DOHH2 (cell line): Measurements from ENCODE around the gene VTI1A.

Source experiments
- H3F3A ChIP-seq: fragments of 200-600 bp; sonication (generic), shearing (Covaris generic); 2 replicates; pipeline ENCODE4 v1.6.0; 2016; ENCODE audit warnings: antibody characterized with exemption, mild to moderate bottlenecking; ENCODE audit not compliant: control insufficient read depth, insufficient read depth
- H3K27ac ChIP-seq: fragments of 200-600 bp; sonication (generic); 2 replicates; pipeline ENCODE4 v1.5.1; 2014; ENCODE audit warnings: low read depth, mild to moderate bottlenecking, low read length, moderate library complexity
- H3K27me3 ChIP-seq: fragments of 200-600 bp; sonication (generic); 2 replicates; pipeline ENCODE4 v1.6.1; 2014; ENCODE audit warnings: mild to moderate bottlenecking, low read length, mixed read lengths; ENCODE audit not compliant: control insufficient read depth
- H3K36me3 ChIP-seq: fragments of 200-600 bp; sonication (generic); 2 replicates; pipeline ENCODE4 v1.6.1; 2014; ENCODE audit warnings: mild to moderate bottlenecking, low read length, moderate library complexity, mixed read lengths; ENCODE audit not compliant: control insufficient read depth
- H3K4me1 ChIP-seq: fragments of 200-600 bp; sonication (generic); 2 replicates; pipeline ENCODE4 v1.6.1; 2014; ENCODE audit warnings: mild to moderate bottlenecking, low read length, mixed read lengths; ENCODE audit not compliant: control insufficient read depth
- H3K4me2 ChIP-seq: fragments of 200-600 bp; sonication (generic); 2 replicates; pipeline ENCODE4 v1.6.0; 2014; ENCODE audit warnings: mild to moderate bottlenecking, low read length, moderate library complexity
- H3K4me3 ChIP-seq: fragments of 200-600 bp; sonication (generic); 2 replicates; pipeline ENCODE4 v1.5.1; 2014; ENCODE audit warnings: mild to moderate bottlenecking, low read length, mixed read lengths
- H3K79me2 ChIP-seq: fragments of 200-600 bp; sonication (generic); 2 replicates; pipeline ENCODE4 v1.6.1; 2014; ENCODE audit warnings: mild to moderate bottlenecking, low read length, mixed read lengths; ENCODE audit not compliant: control insufficient read depth
- H3K9me2 ChIP-seq: fragments of 200-600 bp; sonication (generic); replicated peaks from 2 replicates; pipeline ENCODE4 v1.6.1; 2014; ENCODE audit warnings: mild to moderate bottlenecking, low read length, mixed read lengths; ENCODE audit not compliant: control insufficient read depth
- H3K9me3 ChIP-seq: fragments of 200-600 bp; sonication (generic); 2 replicates; pipeline ENCODE4 v1.6.1; 2014; ENCODE audit warnings: antibody characterized with exemption, low read length, mixed read lengths; ENCODE audit not compliant: control insufficient read depth, insufficient read depth
- H4K20me1 ChIP-seq: fragments of 200-600 bp; sonication (generic); 2 replicates; pipeline ENCODE4 v1.6.0; 2014; ENCODE audit warnings: low read depth, mild to moderate bottlenecking, antibody characterized with exemption, low read length, moderate library complexity; ENCODE audit not compliant: control insufficient read depth, insufficient read depth
- CTCF ChIP-seq: fragments of 200-600 bp; sonication (generic); IDR thresholded peaks from one replicate; pipeline ENCODE4 v1.5.1; 2014; ENCODE audit warnings: antibody characterized with exemption, mild to moderate bottlenecking, low read depth, low read length; ENCODE audit not compliant: poor library complexity, severe bottlenecking
- EZH2phosphoT487 ChIP-seq: fragments of 200-600 bp; sonication (generic); IDR thresholded peaks from 2 replicates; pipeline ENCODE4 v1.6.1; 2017; ENCODE audit warnings: borderline replicate concordance, mild to moderate bottlenecking, antibody characterized with exemption, low read length, moderate library complexity, mixed read lengths

The VTI1A gene

GRCh38 chr10:112640638-112641037, 193.6 kb downstream of the VTI1A start:
- Histone ChIP-seq H3K9me2 (no peaks in the 10 kb centered on the region), H3K9me3 (no peaks in the 10 kb centered on the region), H3K27ac (no peak overlapping the region), H3K4me3 (no peak overlapping the region), H3K27me3 (no peaks in the 10 kb centered on the region), H3K4me2 (no peak overlapping the region), H3F3A (no peaks in the 10 kb centered on the region), H3K79me2 (no peaks in the 10 kb centered on the region), H4K20me1 (no peaks in the 10 kb centered on the region), H3K4me1 (no peaks in the 10 kb centered on the region), H3K36me3 (no peaks in the 10 kb centered on the region)
- TF ChIP-seq EZH2phosphoT487 (no peak), CTCF (no peak)

DNA sequence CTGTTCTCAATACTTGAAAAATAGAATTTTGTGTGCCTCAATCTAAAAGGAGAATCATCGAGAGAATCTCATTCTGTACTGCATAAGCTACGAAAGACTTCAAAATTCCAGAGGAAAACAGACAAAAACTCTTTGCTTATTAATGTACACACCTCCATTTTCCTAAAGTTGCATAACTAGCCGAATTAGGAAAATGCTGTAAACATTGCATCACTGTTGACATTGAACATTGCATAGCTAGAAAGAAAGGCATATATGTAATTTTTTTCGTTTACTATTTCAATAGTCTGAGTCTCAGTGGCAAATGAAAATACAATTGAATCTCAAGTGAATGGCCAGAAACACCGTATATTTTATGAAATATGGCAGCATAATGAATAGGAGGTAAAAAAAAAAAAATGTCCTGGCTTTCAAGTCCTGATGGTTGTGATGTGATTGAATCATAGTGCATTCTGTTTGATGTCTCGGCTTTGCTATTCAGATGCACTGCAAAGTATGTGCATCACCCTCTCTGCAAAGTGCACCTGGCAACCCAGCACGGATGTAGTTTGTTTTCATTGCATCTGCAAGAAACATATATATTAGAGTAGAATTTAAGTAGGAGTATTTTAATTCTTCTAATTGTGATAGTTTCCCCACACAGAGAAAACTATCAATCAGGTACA, 196.7 kb downstream of the VTI1A start:
- TF ChIP-seq EZH2phosphoT487 = no peak
- TF ChIP-seq CTCF = no peak
- no peak overlapping the region for H3K27ac ChIP-seq
- H3F3A ChIP-seq = no peaks in the 10 kb centered on the region

GRCh38 chr10:112644265-112644645, 197.2 kb downstream of the VTI1A start:
- no peaks in the 10 kb centered on the region for H3K27me3 ChIP-seq
- no peaks in the 10 kb centered on the region for H3K79me2 ChIP-seq
- H3K9me3 ChIP-seq = no peaks in the 10 kb centered on the region
- no peak overlapping the region for H3K4me2 ChIP-seq
- no peaks in the 10 kb centered on the region for H3K9me2 ChIP-seq
- H3F3A ChIP-seq = no peaks in the 10 kb centered on the region
- no peak overlapping the region for H3K27ac ChIP-seq
- no peaks in the 10 kb centered on the region for H3K4me1 ChIP-seq
- H3K36me3 ChIP-seq = no peaks in the 10 kb centered on the region
- TF ChIP-seq EZH2phosphoT487 (no peak), CTCF (no peak)
- no peaks in the 10 kb centered on the region for H4K20me1 ChIP-seq
- no peak overlapping the region for H3K4me3 ChIP-seq

More for the DNA sequence above, 196.7 kb downstream of the VTI1A start:
- Histone ChIP-seq H4K20me1 (no peaks in the 10 kb centered on the region), H3K9me2 (no peaks in the 10 kb centered on the region), H3K4me3 (no peak overlapping the region), H3K27me3 (no peaks in the 10 kb centered on the region), H3K4me1 (no peaks in the 10 kb centered on the region), H3K9me3 (no peaks in the 10 kb centered on the region), H3K79me2 (no peaks in the 10 kb centered on the region), H3K4me2 (no peak overlapping the region), H3K36me3 (no peaks in the 10 kb centered on the region)
